Measurements from ENCODE around the gene BPIFA2. TPM values are rescaled to one million over a fixed set of nuclear protein-coding genes. Genes with fewer than 3 reads are reported as not detected.

BPIFA2 gene
- total RNA-seq: not detected

GRCh38 chr20:33167859-33168258 lies at the start of gene BPIFA2:
TSS of gene BPIFA2 (plus strand) at chr20:33168159. CDS start at chr20:33169146, 987 bp downstream.

GRCh38 chr20:33217052-33217451 lies 49.1 kb downstream of the BPIFA2 start, which contains the start of gene BPIFA3:
TSS of gene BPIFA3 (plus strand) at chr20:33217352. CDS start at chr20:33217537, 185 bp downstream.

Other genes starting within 250 kb of the BPIFA2 start
- not detected for gene SUN5, start 163.7 kb upstream of the BPIFA2 start, total RNA-seq
- gene BPIFB2, start 160.5 kb upstream of the BPIFA2 start, total RNA-seq: not detected
- gene BPIFB6, start 136.5 kb upstream of the BPIFA2 start, total RNA-seq: not detected
- not detected for gene BPIFB3, start 114.3 kb upstream of the BPIFA2 start, total RNA-seq
- not detected for gene BPIFB4, start 88.5 kb upstream of the BPIFA2 start, total RNA-seq
- gene BPIFA3, start 49.2 kb downstream of the BPIFA2 start, total RNA-seq: not detected
- not detected for gene BPIFA1, start 67.8 kb downstream of the BPIFA2 start, total RNA-seq
- gene BPIFB1, start 115.1 kb downstream of the BPIFA2 start, total RNA-seq: not detected
- gene CDK5RAP1, start 233.4 kb downstream of the BPIFA2 start, total RNA-seq: 10 to 100 TPM; 21.0 to 34.3 TPM

Measured in melanocyte of skin (primary cell).